Prostate gland (tissue), 2 donors: ENCODE data around the gene ADAMTS12. TPM values are rescaled to one million over a fixed set of nuclear protein-coding genes. Genes with fewer than 3 reads are reported as not detected.

ENCODE experiments used
- DNase-seq: peaks from one replicate; pipeline ENCODE4 v3.0.0-alpha.2; 2019; ENCODE audit warnings: low spot score
- H3K27ac ChIP-seq, 2 donors: fragments of 200-600 bp; sonication (generic); 2 replicates each; pipeline ENCODE4 v1.5.1; 2017 to 2019
- H3K27me3 ChIP-seq: fragments of 200-600 bp; sonication (generic); replicated peaks from 2 replicates; pipeline ENCODE4 v1.5.1; 2019; ENCODE audit not compliant: insufficient read depth
- H3K36me3 ChIP-seq, 2 donors: fragments of 200-600 bp; sonication (generic); 1 replicate in 1 of 2; 2 replicates in 1 of 2; pipeline versions ENCODE4 v1.5.1 to v1.8.1; 2017 to 2019
- H3K4me1 ChIP-seq: fragments of 200-600 bp; sonication (generic); replicated peaks from 2 replicates; pipeline ENCODE4 v1.5.1; 2019
- H3K4me3 ChIP-seq, 2 donors: fragments of 200-600 bp; sonication (generic); 2 replicates each; pipeline ENCODE4 v1.5.1; 2017 to 2019
- H3K9me3 ChIP-seq: fragments of 200-600 bp; sonication (generic); 2 replicates; pipeline ENCODE4 v1.5.1; 2017
- CTCF ChIP-seq, 4 experiments: fragments of 200-600 bp in 2 of 4; fragments of 450-650 bp in 2 of 4; sonication (generic) in 2 of 4; IDR thresholded peaks; 1 replicate in 3 of 4; 2 replicates in 1 of 4; pipeline ENCODE4 v1.5.1; 2016 to 2019; ENCODE audit warnings: antibody characterized with exemption in 4 of 4, mild to moderate bottlenecking in 2 of 4, moderate library complexity in 2 of 4
- POLR2A ChIP-seq: fragments of 450-650 bp; IDR thresholded peaks from one replicate; pipeline ENCODE4 v1.6.1; 2016; ENCODE audit warnings: antibody characterized with exemption, mild to moderate bottlenecking
- POLR2AphosphoS5 ChIP-seq: sonication (generic); formaldehyde crosslinking; IDR thresholded peaks from one replicate; pipeline ENCODE4 v1.6.1; 2017; ENCODE audit warnings: antibody characterized with exemption
- WGBS: methylation state at CpG from one replicate; pipeline ENCODE4 v1.1.5; 2018; 5-methylcytosine and 5-hydroxymethylcytosine counted together
- intact Hi-C: fragments of 100-400 bp; cut with DNase I; formaldehyde crosslinking; loops from one replicate; pipeline ENCODE4 v1.14.2; 2022
- total RNA-seq, 2 donors: library from RNA; depleted of rRNA; stranded (reverse); fragments of >200 nt; gene quantifications; one replicate each; pipeline ENCODE4 v1.1.0, GENCODE V29; 2016

The ADAMTS12 gene
- total RNA-seq, 2 donors from 2014 or later = 0.09 to 3.7 TPM

- DNase-seq = no peak
- Histone ChIP-seq H3K4me1 (no peaks in the 10 kb centered on the region), H3K9me3 (no peaks in the 10 kb centered on the region), H3K27me3 (no peaks in the 10 kb centered on the region), H3K27ac (no peak overlapping the region), H3K4me3 (no peak overlapping the region), H3K36me3 (no peaks in the 10 kb centered on the region)
- WGBS = 79% methylated on average over 4 of the region's 4 CpGs
- intact Hi-C loops = no loop called here
- TF ChIP-seq POLR2A (no peak), CTCF (IDR thresholded peaks at IDR 0.05) (no peak), POLR2AphosphoS5 (no peak)
Observed at GRCh38 chr5:33886283-33886682, 5.5 kb downstream of the ADAMTS12 start.

- H3K27ac ChIP-seq = no peak overlapping the region
- intact Hi-C loops = no loop called here
Observed at GRCh38 chr5:33885679-33886078, 6.1 kb downstream of the ADAMTS12 start.

GRCh38 chr5:33883482-33883881 lies 8.3 kb downstream of the ADAMTS12 start:
- DNase-seq = no peak
- 88% methylated on average over 3 of the region's 3 CpGs for WGBS
- no peaks in the 10 kb centered on the region for H3K4me1 ChIP-seq
- TF ChIP-seq CTCF (IDR thresholded peaks at IDR 0.05) (no peak), POLR2A (no peak), POLR2AphosphoS5 (no peak)
- H3K36me3 ChIP-seq = no peaks in the 10 kb centered on the region
- H3K27ac ChIP-seq = no peak overlapping the region
- no peak overlapping the region for H3K4me3 ChIP-seq
- no peaks in the 10 kb centered on the region for H3K27me3 ChIP-seq
- no peaks in the 10 kb centered on the region for H3K9me3 ChIP-seq
- intact Hi-C loops = no loop called here

More at GRCh38 chr5:33885679-33886078, 6.1 kb downstream of the ADAMTS12 start:
- Histone ChIP-seq H3K9me3 (no peaks in the 10 kb centered on the region), H3K27me3 (no peaks in the 10 kb centered on the region), H3K4me3 (no peak overlapping the region), H3K36me3 (no peaks in the 10 kb centered on the region), H3K4me1 (no peaks in the 10 kb centered on the region)
- TF ChIP-seq CTCF (IDR thresholded peaks at IDR 0.05) = no peak
- TF ChIP-seq POLR2A = no peak
- no peak for TF ChIP-seq POLR2AphosphoS5
- 79% methylated on average over 3 of the region's 3 CpGs for WGBS
- DNase-seq = no peak

- Histone ChIP-seq H3K27me3 (no peaks in the 10 kb centered on the region), H3K36me3 (no peaks in the 10 kb centered on the region), H3K4me1 (no peaks in the 10 kb centered on the region), H3K4me3 (no peak overlapping the region), H3K9me3 (no peaks in the 10 kb centered on the region), H3K27ac (no peak overlapping the region)
- no peak for TF ChIP-seq CTCF (IDR thresholded peaks at IDR 0.05)
- no peak for TF ChIP-seq POLR2AphosphoS5
- WGBS = 94% methylated on average over 3 of the region's 3 CpGs
- intact Hi-C loops = no loop called here
- no peak for DNase-seq
Observed at GRCh38 chr5:33880319-33880718, 11.5 kb downstream of the ADAMTS12 start.

GRCh38 chr5:33877449-33877848 lies 14.3 kb downstream of the ADAMTS12 start:
- H3K27me3 ChIP-seq = no peaks in the 10 kb centered on the region
- no peak overlapping the region for H3K4me3 ChIP-seq
- no peaks in the 10 kb centered on the region for H3K9me3 ChIP-seq
- H3K36me3 ChIP-seq = no peaks in the 10 kb centered on the region
- 70% methylated on average over 4 of the region's 4 CpGs for WGBS
- DNase-seq = no peak
- H3K27ac ChIP-seq = no peak overlapping the region
- no peaks in the 10 kb centered on the region for H3K4me1 ChIP-seq
- intact Hi-C loops = no loop called here
- TF ChIP-seq POLR2AphosphoS5 (no peak), POLR2A (no peak), CTCF (IDR thresholded peaks at IDR 0.05) (no peak)
